Mucosa of descending colon (tissue), 3 donors: ENCODE data around the gene AGTRAP. TPM values are rescaled to one million over a fixed set of nuclear protein-coding genes. Genes with fewer than 3 reads are reported as not detected.

Source experiments
- ATAC-seq: fragments of 200-7000 bp; cut with Tn5 transposase; one replicate; pipeline ENCODE4 v1.9.1; 2020; ENCODE audit warnings: mild to moderate bottlenecking, moderate library complexity
- DNase-seq, 3 donors: peaks; one replicate each; pipeline ENCODE4 v3.0.0-alpha.2; 2020
- H3K36me3 ChIP-seq: fragments of 200-600 bp; one replicate; pipeline ENCODE4 v1.8.0; 2021; ENCODE audit warnings: low read depth, mild to moderate bottlenecking
- H3K4me1 ChIP-seq: fragments of 200-600 bp; one replicate; pipeline ENCODE4 v1.8.0; 2021; ENCODE audit warnings: low read depth, mild to moderate bottlenecking
- H3K4me3 ChIP-seq: fragments of 200-600 bp; one replicate; pipeline ENCODE4 v1.8.0; 2021; ENCODE audit warnings: mild to moderate bottlenecking
- H3K9me3 ChIP-seq: fragments of 200-600 bp; one replicate; pipeline ENCODE4 v1.8.0; 2021; ENCODE audit warnings: mild to moderate bottlenecking
- CTCF ChIP-seq: fragments of 200-600 bp; IDR thresholded peaks from one replicate; pipeline ENCODE4 v1.8.0; 2022; ENCODE audit warnings: antibody characterized with exemption, mild to moderate bottlenecking
- intact Hi-C, 2 donors: fragments of 100-400 bp; cut with DNase I in 1 of 2; cut with micrococcal nuclease in 1 of 2; formaldehyde crosslinking; loops; one replicate each; pipeline versions ENCODE4 v1.11.0 to v1.11.1; 2022; cut with DNase I, micrococcal nuclease
- total RNA-seq, 3 donors: library from RNA; stranded (reverse); fragmentation: NEBNext Ultra II Directional in 2 of 3; extraction: Animal tissue kit (Norgen Biotek cat#: 25700) in 2 of 3; gene quantifications; one replicate each; pipeline versions ENCODE4 v1.2.1 to v1.2.4, GENCODE V29; 2021 to 2023
- donor health status: DM: no; HTN: no; CAD: no; lungs with moderate emphysema.
- donor health status: DM: no; HTN: no; CAD: no.
- donor health status: DM: no; HTN: yes; CAD: no.

Gene AGTRAP
- total RNA-seq, 3 donors from 2014 or later, result 11.8 to 23.4 (median 22.6) TPM

GRCh38 chr1:11765661-11766428 lies 29.9 kb downstream of the AGTRAP start:
- intact Hi-C loops, result no loop called here
- Histone ChIP-seq H3K36me3 (no peaks in the 10 kb centered on the region), H3K9me3 (no peaks in the 10 kb centered on the region), H3K4me3 (no peak overlapping the region), H3K4me1 (no peaks in the 10 kb centered on the region)
- no peak for TF ChIP-seq CTCF
- ATAC-seq, result no peak
- no peak for DNase-seq

GRCh38 chr1:11766429-11766776 lies 30.5 kb downstream of the AGTRAP start:
- ATAC-seq (no peak), DNase-seq (no peak)
- Histone ChIP-seq H3K4me1 (no peaks in the 10 kb centered on the region), H3K36me3 (no peaks in the 10 kb centered on the region), H3K4me3 (no peak overlapping the region), H3K9me3 (no peaks in the 10 kb centered on the region)
- TF ChIP-seq CTCF, result no peak
- intact Hi-C loops, result no loop called here

GRCh38 chr1:11767922-11768704 lies 32.2 kb downstream of the AGTRAP start:
- H3K4me1 ChIP-seq, result no peaks in the 10 kb centered on the region
- intact Hi-C loops, result no loop called here
- no peaks in the 10 kb centered on the region for H3K9me3 ChIP-seq
- no peak for DNase-seq
- TF ChIP-seq CTCF, result no peak
- no peaks in the 10 kb centered on the region for H3K36me3 ChIP-seq
- ATAC-seq, result no peak
- no peak overlapping the region for H3K4me3 ChIP-seq

GRCh38 chr1:11768821-11769220 lies 32.9 kb downstream of the AGTRAP start:
- intact Hi-C loops, result no loop called here
- Histone ChIP-seq H3K4me1 (no peaks in the 10 kb centered on the region), H3K4me3 (no peak overlapping the region), H3K36me3 (no peaks in the 10 kb centered on the region), H3K9me3 (no peaks in the 10 kb centered on the region)
- no peak for DNase-seq
- no peak for ATAC-seq
- TF ChIP-seq CTCF, result no peak

- H3K36me3 ChIP-seq, result no peaks in the 10 kb centered on the region
- DNase-seq (no peak), ATAC-seq (no peak)
- TF ChIP-seq CTCF, result no peak
- H3K4me1 ChIP-seq, result no peaks in the 10 kb centered on the region
- H3K4me3 ChIP-seq, result no peak overlapping the region
- no peaks in the 10 kb centered on the region for H3K9me3 ChIP-seq
- intact Hi-C loops, result no loop called here
These were observed 33.3 kb downstream of the AGTRAP start for GRCh38 chr1:11769274-11769673.
